AG10803 (cell line): ENCODE results near the gene CDH4.
A peak's percentile ranks its signal among the peaks of the same experiment; 100 is the strongest.

Source experiments
- DNase-seq: peaks from one replicate; pipeline ENCODE4 v3.0.0; 2010; ENCODE audit warnings: low read depth
- H3K4me3 ChIP-seq: 2 replicates; pipeline ENCODE4 v1.5.1; 2011; ENCODE audit warnings: mild to moderate bottlenecking, low read length, control low read depth
- CTCF ChIP-seq: conservative IDR thresholded peaks from 2 replicates; pipeline ENCODE4 v1.5.1; 2011; ENCODE audit warnings: mild to moderate bottlenecking, low read length, control low read depth, inconsistent platforms

The CDH4 gene

GRCh38 chr20:61655591-61655990 is 403.5 kb downstream of the CDH4 start:
- H3K4me3 ChIP-seq = no peak overlapping the region
- no peak for TF ChIP-seq CTCF
- DNase-seq = no peak

- no peak for TF ChIP-seq CTCF
- H3K4me3 ChIP-seq = no peak overlapping the region
- DNase-seq = no peak
Measured at GRCh38 chr20:61656198-61656597, 404.1 kb downstream of the CDH4 start.

GRCh38 chr20:61657721-61658377 is 405.8 kb downstream of the CDH4 start:
- DNase-seq = peak; percentile 26
- no peak overlapping the region for H3K4me3 ChIP-seq
- TF ChIP-seq CTCF = no peak

- TF ChIP-seq CTCF = no peak
- no peak for DNase-seq
Measured at GRCh38 chr20:61658563-61658962, 406.5 kb downstream of the CDH4 start.

GRCh38 chr20:61659246-61659993 is 407.4 kb downstream of the CDH4 start:
- H3K4me3 ChIP-seq = no peak overlapping the region
- no peak for DNase-seq

More at GRCh38 chr20:61658563-61658962, 406.5 kb downstream of the CDH4 start:
- H3K4me3 ChIP-seq = no peak overlapping the region

GRCh38 chr20:61659994-61660346 is 407.9 kb downstream of the CDH4 start:
- TF ChIP-seq CTCF = no peak
- no peak for DNase-seq
- no peak overlapping the region for H3K4me3 ChIP-seq

More at GRCh38 chr20:61659246-61659993, 407.4 kb downstream of the CDH4 start:
- TF ChIP-seq CTCF = no peak

- no peak overlapping the region for H3K4me3 ChIP-seq
- TF ChIP-seq CTCF = no peak
- no peak for DNase-seq
Measured at GRCh38 chr20:61660559-61660958, 408.5 kb downstream of the CDH4 start.
